ENCODE measurements around the gene PCARE.

PCARE gene

DNA sequence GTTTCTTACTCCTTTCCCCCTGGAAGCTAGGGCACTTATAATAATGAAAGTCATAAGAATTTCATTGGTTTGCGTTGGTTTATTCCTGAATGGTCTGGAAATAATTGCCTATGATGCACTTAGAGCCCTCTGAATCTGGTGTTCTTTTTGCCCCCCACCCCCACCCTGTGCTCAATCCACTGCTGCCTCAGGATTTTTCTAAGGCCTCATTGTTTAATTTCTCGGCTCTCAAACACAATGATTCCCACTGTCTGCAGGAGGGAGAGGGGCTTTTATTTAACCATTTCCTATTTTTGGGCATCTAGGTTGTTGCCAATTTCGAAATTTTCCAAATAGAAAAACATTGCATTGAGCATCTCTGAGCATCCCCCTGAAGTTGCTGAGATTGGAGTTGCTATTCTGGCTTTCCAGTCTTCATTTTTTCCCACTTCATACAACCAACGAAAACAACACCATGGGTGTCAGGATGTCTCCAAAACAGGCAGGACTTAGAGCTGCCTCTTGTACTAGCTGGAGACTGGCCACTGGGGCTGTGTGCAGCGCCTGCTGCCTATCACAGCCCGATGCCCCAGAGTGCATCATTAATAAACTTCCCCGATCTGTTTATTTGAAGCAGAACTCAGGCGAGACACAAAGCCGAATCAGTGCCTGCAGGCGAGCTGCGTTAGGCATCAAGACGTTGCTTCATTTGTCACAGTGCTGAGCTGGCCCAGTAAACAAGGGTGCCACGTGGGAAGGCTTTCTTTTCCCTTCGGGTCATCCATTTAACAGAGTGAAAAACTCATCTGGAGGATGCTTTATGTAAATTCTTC, 1.8 kb upstream of the PCARE start:
- no peaks in the 10 kb centered on the region for H3K4me1 ChIP-seq (ENCODE audit: insufficient read depth, low read length)
- H3K36me3 ChIP-seq (ENCODE audit: insufficient read depth, low read length) = no peaks in the 10 kb centered on the region
- H3K9me3 ChIP-seq (ENCODE audit: control insufficient read depth, insufficient read depth, low read length) = peaks cover 6% of the 10 kb centered on the region; the same call in 1 of the 2 replicates
- no peak overlapping the region for H3K9ac ChIP-seq (ENCODE audit: low read depth, low read length)

DNA sequence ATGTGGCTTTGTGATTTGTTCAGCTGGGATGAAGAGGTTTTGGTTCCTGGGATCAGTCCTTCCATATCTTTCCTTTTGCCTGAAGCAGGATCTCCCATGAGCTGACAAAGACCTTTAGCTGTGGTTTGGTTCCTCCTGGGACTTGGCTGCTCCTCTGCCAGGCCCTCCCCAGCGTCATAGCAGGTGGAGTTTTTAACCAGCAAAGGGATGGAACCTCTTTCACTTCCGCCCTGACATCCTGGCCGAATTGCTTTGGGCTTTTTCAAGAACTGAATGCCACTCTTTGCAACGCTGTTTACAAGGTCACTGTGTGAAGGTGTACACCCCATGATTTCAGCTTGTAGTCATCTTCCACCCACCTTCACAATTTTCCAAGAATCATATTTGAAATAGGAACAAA, 390 bp downstream of the PCARE start:
- H3K4me1 ChIP-seq (ENCODE audit: insufficient read depth, low read length) = no peaks in the 10 kb centered on the region
- no peaks in the 10 kb centered on the region for H3K36me3 ChIP-seq (ENCODE audit: insufficient read depth, low read length)
- no peaks in the 10 kb centered on the region for H3K9me3 ChIP-seq (ENCODE audit: control insufficient read depth, insufficient read depth, low read length)
- no peak overlapping the region for H3K9ac ChIP-seq (ENCODE audit: low read depth, low read length)

DNA sequence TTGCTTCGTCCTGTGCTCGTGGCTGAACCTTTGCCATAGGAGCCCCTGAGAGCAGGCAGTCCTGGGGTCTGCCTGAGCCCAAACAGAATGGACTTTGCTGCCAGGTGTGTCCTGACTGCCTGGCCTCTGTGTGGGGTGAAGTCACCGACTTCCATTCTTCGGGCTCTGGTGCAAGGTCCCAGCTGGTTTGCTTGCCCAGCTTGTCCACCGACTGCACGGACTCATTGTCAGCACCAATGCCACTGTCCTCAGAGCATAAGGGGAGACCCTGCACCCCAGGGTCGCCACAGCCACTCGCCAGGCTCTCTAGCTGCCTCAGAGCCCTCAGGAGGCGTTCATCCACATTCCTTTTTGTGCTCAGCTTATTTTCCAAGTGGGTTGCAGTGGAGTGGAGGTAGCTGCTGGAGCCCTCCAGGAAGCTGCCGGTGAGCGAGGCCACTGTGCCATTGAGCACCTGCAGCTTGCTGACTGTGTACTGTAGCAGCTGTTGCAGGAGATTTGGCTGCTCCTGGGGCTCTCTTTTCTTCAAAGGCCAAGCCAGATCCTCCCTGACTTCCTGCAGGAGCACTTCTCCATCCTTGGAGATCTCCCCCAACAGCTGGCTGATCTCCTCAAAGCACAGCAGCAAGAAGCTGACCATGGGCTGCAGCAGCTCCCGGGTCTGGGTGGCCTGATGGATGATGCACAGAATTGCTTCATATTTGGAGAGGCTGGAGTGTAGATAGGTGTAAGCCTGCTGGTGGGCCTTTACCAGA, 1.2 kb downstream of the PCARE start:
- Histone ChIP-seq H3K9ac (ENCODE audit: low read depth, low read length) (no peak overlapping the region), H3K4me1 (ENCODE audit: insufficient read depth, low read length) (no peaks in the 10 kb centered on the region), H3K9me3 (ENCODE audit: control insufficient read depth, insufficient read depth, low read length) (no peaks in the 10 kb centered on the region), H3K36me3 (ENCODE audit: insufficient read depth, low read length) (no peaks in the 10 kb centered on the region)

DNA sequence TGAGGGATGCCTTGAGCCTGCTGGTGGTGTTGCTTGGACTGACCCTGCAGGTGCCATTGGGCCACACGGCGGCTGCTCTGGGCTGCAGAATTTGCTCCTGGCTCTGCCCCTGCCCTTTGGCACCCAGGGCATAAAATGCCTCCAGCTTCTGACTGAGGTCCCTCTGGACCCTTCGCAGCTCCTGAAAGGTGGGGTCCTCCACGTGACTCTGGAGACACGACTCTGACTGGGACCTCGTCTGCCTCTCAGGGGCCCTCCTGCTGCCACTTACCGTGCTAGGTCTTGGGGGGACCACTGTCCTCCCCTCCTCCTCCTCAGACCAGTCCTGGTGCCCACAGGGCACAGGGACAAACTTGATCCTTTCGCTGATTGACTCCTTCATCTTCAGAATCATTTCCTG, 2.1 kb downstream of the PCARE start:
- H3K9me3 ChIP-seq (ENCODE audit: control insufficient read depth, insufficient read depth, low read length) = no peaks in the 10 kb centered on the region
- H3K36me3 ChIP-seq (ENCODE audit: insufficient read depth, low read length) = no peaks in the 10 kb centered on the region
- no peak overlapping the region for H3K9ac ChIP-seq (ENCODE audit: low read depth, low read length)
- no peaks in the 10 kb centered on the region for H3K4me1 ChIP-seq (ENCODE audit: insufficient read depth, low read length)

DNA sequence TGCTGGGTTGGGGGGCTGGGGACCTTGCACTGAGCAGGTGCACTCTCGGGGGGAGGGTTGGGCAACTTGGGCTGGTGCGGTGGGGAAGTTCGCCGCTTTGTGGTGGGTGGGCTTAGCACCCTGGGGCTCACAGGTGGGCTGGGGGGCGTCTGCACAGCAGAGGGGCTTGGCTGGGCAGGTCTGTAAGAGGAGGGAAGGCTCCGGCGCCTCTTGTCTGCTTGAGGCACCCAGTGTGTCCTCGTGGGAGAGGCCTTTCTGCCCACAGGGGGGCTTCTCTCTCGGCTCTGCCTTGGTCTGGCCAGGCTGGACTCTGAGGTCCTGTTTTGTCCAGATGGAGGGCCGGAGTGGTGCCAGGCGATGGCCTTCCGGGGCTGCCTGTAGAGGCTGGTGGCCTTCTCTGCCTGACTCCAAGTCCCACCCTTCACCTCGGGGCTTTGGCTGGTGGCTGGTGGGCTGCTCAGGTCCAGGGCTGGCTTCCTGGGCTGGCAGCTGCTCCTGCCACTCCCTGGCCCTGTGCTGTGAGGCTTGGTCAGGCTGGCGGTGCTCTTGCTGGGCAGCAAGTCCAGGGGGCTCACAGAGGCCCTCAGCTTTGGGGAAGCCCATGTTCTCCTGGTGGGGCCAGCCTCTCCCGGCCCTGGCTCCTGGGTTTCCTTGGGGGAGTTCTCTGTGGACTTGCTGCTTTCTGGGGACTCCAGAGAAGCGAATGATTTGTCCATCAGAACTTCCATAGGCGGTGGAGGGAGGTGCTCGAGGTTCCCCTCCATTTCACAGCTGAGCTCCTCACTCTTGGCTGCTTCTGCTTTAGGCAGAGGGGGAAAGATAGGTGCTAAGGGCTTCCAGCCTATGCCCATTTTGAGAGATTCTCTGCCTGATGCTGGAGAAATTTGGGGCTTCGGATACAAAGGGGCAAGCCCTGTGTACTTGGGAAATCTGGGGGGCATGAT, 3.0 kb downstream of the PCARE start:
- Histone ChIP-seq H3K9me3 (ENCODE audit: control insufficient read depth, insufficient read depth, low read length) (no peaks in the 10 kb centered on the region), H3K9ac (ENCODE audit: low read depth, low read length) (no peak overlapping the region), H3K4me1 (ENCODE audit: insufficient read depth, low read length) (no peaks in the 10 kb centered on the region), H3K36me3 (ENCODE audit: insufficient read depth, low read length) (no peaks in the 10 kb centered on the region)

DNA sequence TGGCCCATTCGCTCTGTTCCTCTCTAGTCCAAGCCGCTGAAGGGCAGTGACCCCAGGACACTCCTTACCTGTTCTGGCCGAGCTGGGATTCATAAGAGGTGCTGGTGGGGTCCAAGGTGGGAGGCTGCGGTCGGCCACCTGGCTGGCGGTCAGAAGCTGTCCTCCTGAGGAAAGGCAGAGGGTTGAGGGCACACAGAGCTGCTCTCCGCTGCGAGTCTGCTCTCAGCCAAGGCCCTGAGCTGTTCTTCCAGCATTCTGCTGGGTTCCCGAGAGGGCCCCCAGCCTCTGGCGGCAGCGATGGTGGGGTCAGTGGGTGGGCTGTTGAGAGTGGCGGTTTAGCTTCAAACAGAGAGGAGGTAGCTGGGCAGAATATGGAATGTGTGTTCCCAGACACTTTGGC, 3.8 kb downstream of the PCARE start:
- H3K4me1 ChIP-seq (ENCODE audit: insufficient read depth, low read length) = no peaks in the 10 kb centered on the region
- no peak overlapping the region for H3K9ac ChIP-seq (ENCODE audit: low read depth, low read length)
- no peaks in the 10 kb centered on the region for H3K9me3 ChIP-seq (ENCODE audit: control insufficient read depth, insufficient read depth, low read length)
- H3K36me3 ChIP-seq (ENCODE audit: insufficient read depth, low read length) = no peaks in the 10 kb centered on the region

DNA sequence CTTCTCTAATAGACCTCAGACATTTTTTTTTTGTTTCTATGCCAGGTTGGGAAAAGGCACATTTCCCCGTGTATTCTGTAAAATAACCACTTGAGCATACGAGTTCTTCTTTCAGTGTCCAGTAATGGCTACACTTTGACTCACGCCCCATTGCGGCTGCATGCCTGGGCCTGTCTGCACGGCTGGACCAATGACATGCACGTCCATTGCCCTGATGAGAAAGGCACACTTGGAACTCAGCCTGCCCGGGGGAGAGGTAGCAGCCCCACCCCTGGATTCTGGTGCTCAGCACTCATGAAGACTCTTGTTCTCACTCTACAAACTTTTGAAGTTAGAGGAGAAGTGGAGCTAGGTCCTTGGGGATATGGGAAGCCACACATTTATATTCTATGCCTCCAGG, 5.8 kb downstream of the PCARE start:
- Histone ChIP-seq H3K36me3 (ENCODE audit: insufficient read depth, low read length) (no peaks in the 10 kb centered on the region), H3K4me1 (ENCODE audit: insufficient read depth, low read length) (peaks cover 3% of the 10 kb centered on the region; the same call in 1 of the 2 replicates), H3K9me3 (ENCODE audit: control insufficient read depth, insufficient read depth, low read length) (no peaks in the 10 kb centered on the region), H3K9ac (ENCODE audit: low read depth, low read length) (no peak overlapping the region)

DNA sequence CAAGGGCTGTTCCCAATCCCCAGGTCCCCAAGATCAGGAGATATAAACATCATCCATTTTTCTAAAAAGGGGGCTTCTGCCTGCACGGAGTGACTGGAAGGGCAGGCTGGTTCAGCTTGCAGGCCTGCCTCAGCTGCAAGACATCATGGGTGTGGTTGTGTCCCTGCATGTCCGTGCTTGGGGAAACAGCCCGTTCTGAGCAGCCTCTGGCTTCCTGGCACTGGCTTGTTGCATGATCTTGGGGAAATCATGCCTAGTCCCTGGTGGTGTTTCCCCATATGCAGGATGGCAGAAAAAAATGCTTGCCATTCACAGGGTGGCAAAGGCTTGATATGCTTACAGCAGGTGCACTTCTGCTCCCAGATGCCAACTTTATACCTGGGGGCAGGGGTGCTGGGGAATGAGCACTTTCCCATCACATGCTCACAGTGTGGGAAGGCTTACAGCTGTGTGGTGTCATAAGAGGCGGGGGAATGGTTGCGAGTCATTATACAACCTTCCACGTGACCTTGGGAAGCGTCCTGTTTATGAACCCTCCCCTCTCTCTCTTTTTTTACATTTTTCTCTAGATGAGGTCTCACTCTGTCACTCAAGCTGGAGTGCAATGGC, 7.2 kb downstream of the PCARE start:
- H3K36me3 ChIP-seq (ENCODE audit: insufficient read depth, low read length) = no peaks in the 10 kb centered on the region
- no peak overlapping the region for H3K9ac ChIP-seq (ENCODE audit: low read depth, low read length)
- H3K4me1 ChIP-seq (ENCODE audit: insufficient read depth, low read length) = peaks cover 3% of the 10 kb centered on the region; the same call in 1 of the 2 replicates
- H3K9me3 ChIP-seq (ENCODE audit: control insufficient read depth, insufficient read depth, low read length) = no peaks in the 10 kb centered on the region

DNA sequence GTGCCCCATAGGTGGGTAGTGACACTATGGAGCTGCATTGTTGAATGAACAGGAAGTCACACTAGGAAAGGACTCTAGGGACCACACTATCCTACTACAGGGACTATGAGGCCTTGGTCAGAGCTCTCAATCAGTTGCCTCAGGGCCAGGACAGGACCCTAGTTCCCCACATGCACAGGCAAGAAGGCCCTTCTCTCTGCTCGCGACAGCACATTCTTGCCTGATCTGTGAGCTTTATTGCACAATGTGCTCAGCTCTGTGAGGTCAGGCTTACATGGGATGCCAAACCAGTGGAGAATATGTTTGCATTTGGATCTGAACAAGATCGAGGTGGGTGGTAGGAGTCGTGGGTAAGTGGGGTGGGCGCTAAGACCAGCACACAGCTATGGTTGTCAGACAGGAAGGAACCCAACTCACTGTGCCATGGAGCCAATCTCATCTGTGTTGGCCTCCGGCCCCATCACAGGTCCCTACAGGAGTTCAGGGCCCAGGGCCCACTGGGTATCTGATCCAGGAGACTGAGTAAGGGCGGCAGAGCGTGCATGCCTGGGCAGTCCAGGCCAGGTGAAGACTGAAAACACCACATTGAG, 8.0 kb downstream of the PCARE start:
- H3K9ac ChIP-seq (ENCODE audit: low read depth, low read length) = no peak overlapping the region

DNA sequence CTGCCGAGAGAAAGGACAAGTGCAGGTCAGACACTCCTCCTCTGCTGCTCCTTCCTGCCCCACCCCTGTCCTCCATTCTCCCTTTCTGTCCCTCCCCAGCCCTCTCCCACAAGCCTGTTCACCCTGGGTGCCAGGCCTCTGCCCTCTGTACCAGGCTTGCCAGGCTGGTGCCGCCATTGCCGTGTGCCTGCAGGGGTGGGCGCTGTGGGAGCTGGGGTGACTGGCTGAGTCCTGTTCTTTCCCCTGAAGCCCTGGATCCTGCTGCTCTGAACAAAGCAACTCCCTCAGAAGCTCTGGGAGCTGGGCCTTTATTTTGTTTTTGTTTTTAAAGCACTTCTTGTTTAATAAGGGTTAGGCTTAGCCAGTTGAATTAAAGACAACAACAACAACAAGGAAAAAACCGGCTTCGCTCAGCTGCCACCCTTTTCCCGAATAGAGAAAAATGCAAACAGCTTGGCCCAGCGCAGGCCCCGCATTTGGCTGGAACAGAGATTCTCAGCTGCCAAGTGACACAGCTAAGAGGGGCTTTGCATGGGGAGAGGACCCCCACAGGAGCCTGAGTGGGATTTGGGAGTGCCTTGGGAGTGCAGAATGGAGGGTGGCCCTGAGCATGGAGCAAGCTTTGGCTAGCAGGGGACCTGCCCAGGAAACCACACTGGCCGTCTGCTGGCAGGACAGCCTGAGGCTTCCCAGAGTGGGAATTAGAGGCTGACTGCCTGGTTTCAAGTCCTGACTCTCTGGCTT, 9.1 kb downstream of the PCARE start:
- H3K9me3 ChIP-seq (ENCODE audit: control insufficient read depth, insufficient read depth, low read length) = no peaks in the 10 kb centered on the region
- no peak overlapping the region for H3K9ac ChIP-seq (ENCODE audit: low read depth, low read length)
- peaks cover 3% of the 10 kb centered on the region; the same call in 1 of the 2 replicates for H3K4me1 ChIP-seq (ENCODE audit: insufficient read depth, low read length)
- no peaks in the 10 kb centered on the region for H3K36me3 ChIP-seq (ENCODE audit: insufficient read depth, low read length)

More for the DNA sequence above, 8.0 kb downstream of the PCARE start:
- Histone ChIP-seq H3K36me3 (ENCODE audit: insufficient read depth, low read length) (no peaks in the 10 kb centered on the region), H3K4me1 (ENCODE audit: insufficient read depth, low read length) (peaks cover 3% of the 10 kb centered on the region; the same call in 1 of the 2 replicates), H3K9me3 (ENCODE audit: control insufficient read depth, insufficient read depth, low read length) (no peaks in the 10 kb centered on the region)

DNA sequence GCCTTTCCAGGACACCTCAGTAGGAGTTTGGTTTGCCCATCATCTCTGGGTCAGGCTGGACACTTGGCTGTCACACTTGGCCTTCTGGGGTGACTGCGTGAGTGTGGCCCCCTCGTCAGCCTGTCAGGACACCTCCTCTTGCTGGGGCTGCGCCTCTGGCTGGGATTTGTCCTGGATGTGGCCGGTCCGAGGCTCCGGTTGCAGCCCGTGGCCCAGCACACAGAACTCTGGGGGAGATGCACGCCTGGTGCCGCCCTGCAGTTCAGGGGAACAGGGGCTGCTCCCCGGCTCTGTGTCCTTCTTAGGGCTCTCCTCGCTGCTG, 9.6 kb downstream of the PCARE start:
- no peak overlapping the region for H3K9ac ChIP-seq (ENCODE audit: low read depth, low read length)
- H3K36me3 ChIP-seq (ENCODE audit: insufficient read depth, low read length) = no peaks in the 10 kb centered on the region
- peaks cover 3% of the 10 kb centered on the region; the same call in 1 of the 2 replicates for H3K4me1 ChIP-seq (ENCODE audit: insufficient read depth, low read length)
- no peaks in the 10 kb centered on the region for H3K9me3 ChIP-seq (ENCODE audit: control insufficient read depth, insufficient read depth, low read length)

DNA sequence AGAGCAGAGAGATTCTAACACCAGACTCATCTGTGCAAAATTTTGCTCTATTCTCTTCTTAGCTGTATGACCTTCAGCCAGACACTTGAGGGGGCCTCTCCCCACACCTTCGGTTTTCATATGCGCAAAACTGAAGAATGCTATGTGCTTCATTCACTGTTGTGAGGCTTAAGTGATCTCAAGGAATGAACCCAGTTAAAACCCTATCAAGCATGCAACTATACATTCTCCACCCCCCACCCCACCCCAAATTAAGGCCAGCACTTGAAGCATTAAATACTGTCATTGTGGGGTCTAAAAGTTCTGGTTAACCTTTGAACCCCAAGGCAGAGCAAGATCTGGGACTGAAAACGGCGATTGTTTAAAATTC, 10.0 kb downstream of the PCARE start:
- H3K36me3 ChIP-seq (ENCODE audit: insufficient read depth, low read length) = no peaks in the 10 kb centered on the region
- no peak overlapping the region for H3K9ac ChIP-seq (ENCODE audit: low read depth, low read length)
- H3K9me3 ChIP-seq (ENCODE audit: control insufficient read depth, insufficient read depth, low read length) = no peaks in the 10 kb centered on the region
- peaks cover 3% of the 10 kb centered on the region; the same call in 1 of the 2 replicates for H3K4me1 ChIP-seq (ENCODE audit: insufficient read depth, low read length)

DNA sequence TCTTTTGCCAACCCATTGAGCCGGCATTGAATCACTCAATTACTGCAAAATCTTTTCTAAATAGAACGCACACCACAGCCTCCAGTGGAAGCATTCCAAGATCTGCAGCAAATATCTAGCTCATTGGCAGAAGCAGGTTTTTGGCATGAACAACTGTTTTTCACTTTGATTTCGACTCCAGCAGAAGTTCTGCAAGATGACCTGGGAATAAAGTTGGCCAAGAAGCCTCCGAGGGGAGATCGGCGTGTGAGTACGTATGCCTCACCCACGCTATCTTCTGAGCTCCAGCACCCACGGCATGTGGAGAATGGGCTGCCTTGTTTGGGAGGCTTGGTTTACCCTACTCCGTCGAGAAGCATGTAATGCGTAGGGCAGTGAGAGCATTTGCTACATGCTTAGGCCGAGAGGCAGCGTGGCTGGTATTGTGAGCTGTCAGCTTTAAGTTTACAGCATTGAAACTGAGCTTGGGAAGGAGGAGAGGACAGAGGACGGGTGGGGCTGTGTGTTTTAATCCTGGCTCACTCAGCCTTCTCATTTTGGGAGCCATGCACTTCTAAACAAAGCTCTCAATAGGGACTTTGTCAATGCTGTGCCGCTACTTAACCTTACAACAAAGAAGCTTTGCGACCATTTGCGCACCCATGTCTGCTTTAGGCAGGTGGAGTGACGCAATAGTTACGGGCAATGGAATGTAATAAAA, 10.5 kb downstream of the PCARE start:
- H3K4me1 ChIP-seq (ENCODE audit: insufficient read depth, low read length) = peaks cover 3% of the 10 kb centered on the region; the same call in 1 of the 2 replicates
- no peak overlapping the region for H3K9ac ChIP-seq (ENCODE audit: low read depth, low read length)
- H3K36me3 ChIP-seq (ENCODE audit: insufficient read depth, low read length) = no peaks in the 10 kb centered on the region
- no peaks in the 10 kb centered on the region for H3K9me3 ChIP-seq (ENCODE audit: control insufficient read depth, insufficient read depth, low read length)
